ENCODE data around the gene ZBTB47.

ZBTB47 gene

DNA sequence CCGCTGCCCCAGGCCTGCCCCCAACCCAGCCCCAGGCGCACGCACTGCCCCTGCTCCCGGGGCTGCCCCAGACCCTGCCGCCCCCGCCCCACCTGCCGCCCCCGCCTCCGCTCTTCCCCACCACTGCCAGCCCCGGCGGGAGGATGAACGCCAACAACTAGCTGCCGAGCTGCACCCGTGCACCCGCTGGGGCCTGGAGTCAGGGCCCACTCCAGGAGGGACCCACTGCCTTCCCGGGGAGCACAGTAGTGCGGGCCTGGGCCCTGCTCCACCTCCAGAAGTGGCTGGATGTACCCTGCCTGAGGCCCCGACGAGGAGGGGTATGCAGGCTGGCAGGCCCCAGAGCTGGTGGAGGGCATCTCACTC lies 10.9 kb downstream of the ZBTB47 start:
- in situ Hi-C loops (cut with MboI; ENCODE audit: low sequenced_read_pairs): no loop called here

DNA sequence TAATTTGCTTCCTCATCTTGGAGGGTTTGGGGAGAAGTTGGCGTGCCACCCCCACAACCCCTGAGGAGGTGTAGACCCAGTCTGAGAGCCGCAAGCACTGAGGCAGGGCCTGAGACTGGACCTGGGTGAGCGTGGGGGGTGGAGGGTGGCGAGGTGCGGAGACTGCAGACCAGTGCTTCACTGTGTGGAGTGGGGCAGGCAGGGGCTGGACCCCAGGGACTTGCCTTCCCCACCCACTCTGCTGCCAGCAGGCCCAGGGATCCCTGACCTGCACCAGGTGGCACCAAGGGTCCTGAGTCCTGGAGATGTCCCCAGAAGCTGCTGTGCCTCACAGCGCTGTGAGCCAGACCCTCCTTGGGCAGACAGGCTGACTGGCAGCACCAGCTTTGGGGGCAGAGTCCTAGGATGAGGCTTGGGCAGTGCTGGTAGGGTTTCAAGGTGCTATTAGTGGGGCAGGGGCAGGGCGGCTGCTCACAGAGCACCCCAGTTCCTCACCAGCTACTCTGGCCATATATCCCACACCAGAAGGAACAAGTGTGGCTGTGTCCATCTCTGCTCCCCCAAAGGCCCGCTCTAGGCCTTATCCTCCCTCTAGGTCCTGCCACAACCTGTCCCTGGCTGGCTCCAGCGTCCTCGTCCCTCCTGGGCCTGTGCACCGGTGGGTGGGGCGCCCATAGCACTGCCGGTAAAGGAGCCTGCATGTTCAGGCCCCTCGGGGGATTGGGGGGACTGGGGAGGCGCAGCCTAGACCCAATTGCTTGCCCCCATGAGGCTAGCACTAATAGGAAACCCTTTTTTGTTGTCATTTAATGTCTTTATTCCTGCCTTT lies 11.8 kb downstream of the ZBTB47 start:
- in situ Hi-C loops (cut with MboI; ENCODE audit: low sequenced_read_pairs): no loop called here

DNA sequence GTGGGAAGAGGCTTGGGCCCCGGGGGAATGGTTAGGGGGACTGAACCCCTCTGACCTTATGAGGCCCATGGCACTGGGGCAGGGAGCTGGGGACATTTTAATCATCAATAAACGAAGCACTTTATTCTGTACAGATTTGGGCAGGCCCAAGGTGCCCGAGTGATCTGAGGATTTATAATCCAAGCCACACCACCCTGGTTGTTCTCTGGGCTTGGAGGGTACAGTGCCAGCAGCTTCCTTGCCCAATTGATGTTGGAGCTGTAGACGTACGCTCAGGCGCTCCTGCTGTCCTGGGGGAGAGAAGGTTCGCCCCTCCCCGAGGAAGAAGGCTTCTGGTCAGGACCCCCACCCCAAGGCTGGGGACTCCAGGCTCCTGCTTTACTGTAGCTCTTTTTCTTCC lies 12.5 kb downstream of the ZBTB47 start:
- in situ Hi-C loops (cut with MboI; ENCODE audit: low sequenced_read_pairs): no loop called here

DNA sequence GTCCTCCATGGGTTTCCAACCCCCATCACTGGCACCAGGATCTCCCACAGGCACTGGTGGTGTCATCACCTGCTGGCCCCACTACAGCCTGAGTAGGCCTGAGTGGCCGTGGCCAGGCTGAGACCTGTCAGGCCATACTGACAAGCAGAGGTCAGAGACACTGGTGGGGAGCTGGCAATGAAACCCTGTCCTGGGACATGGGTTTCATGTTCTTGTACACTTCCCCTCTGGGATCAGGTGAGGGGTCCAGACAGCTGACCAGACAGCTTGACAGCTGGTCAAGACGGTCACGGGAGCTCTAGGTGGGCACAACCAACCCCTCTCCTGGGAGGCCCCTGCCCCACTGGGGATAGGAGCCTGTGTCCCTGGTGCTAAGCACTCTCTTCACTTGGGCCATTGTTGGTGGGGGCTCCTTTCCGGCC lies 13.1 kb downstream of the ZBTB47 start:
- in situ Hi-C loops (cut with MboI; ENCODE audit: low sequenced_read_pairs): no loop called here

DNA sequence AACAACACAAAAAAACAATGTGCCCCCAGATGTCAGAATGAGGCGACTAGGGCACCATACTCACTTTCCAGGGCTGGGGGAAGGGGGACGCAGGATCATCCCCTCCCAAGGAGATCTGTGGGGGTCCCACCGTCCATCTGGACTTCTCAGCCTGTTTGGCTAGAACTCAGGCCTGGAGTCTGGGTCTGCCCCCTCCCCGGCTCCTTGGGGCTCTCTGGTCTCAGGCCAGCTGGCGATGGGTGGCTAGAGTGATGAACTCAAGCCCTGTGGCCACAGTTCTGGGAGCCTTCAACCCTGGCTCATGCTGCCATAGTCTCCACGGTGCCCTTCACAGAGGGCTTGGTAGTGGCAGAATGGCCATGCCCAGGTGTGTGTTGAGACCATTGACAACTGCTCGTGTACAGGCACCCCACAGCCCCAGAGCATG lies 13.6 kb downstream of the ZBTB47 start:
- in situ Hi-C loops (cut with MboI; ENCODE audit: low sequenced_read_pairs): no loop called here

DNA sequence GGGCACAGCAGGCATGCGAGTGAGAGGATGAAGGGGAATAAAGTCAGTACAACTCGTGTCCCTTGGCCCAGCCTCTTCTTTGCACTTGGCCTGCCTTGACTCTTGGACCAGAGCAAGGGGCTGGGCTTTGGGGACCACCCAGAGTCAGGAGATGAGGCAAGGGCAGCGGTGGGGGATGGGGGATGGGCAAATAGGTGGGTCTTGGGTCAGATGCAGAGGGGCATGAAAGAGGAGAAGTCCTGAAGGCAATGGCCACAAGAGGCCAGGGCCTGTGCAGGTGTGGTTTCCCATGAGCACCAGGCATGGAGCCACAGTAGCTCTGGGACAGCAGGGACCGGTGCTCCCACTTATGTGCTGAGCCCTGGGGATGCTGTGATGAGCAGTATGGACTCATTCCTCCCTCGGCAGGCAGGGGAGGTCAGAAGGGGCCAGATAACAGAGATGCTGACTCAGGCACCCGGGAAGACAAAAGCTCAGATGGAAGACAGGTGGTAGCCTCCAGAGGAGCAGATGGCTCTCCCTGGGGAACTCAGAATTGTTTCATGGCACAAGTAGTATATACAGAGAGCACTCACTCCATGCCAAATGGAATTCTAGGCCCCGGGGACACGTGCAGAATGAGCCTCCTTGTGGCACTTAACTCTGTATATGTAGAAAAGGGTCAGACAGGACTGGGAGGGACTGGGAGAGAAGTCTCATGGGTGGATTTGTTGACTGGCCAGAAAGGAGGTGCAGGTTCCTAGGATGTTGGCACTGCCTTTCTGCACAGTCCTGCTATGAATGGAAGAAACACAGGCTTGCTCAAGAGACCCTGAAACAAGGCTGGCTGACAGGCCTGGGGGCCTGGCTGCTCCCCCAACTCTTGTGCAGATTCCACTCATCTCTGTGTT lies 14.3 kb downstream of the ZBTB47 start:
- in situ Hi-C loops (cut with MboI; ENCODE audit: low sequenced_read_pairs): no loop called here

DNA sequence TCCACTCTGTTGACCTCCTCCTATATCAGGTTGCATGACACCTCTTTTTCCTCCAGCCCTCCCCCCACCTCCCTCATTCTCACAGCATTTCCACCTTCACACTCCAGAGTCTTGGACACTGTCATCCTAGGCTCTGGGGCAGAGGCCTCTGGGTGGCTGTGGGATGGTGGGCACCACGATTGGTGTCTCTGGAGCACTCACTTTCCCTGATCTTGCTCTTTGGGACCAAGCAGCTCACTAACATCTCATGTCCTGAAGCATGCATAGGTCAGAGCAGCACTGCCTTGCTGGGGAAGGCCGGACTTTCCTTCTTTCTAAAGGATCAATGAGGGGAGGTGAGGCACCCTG lies 14.9 kb downstream of the ZBTB47 start:
- in situ Hi-C loops (cut with MboI; ENCODE audit: low sequenced_read_pairs): no loop called here

DNA sequence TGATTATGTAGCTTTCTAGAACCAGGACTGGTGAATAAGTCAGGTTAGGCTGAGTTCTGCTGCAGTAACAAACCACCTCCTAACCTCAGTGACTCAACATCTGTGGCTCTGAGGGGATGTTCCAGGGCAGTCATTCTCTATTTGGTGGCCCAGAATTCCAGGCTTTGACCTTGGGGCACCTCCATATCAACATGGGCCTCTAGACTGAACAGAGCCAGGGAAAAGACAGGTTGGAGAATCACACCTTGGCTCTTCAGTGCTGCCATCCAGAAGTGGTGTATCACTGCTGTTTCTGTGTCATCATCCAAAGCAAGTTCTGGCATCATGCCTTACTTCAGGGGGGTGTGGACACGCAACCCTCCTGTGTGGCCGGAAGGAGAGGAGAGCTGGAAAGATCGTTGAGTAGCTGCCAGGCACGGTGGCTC lies 15.3 kb downstream of the ZBTB47 start:
- in situ Hi-C loops (cut with MboI; ENCODE audit: low sequenced_read_pairs): no loop called here

DNA sequence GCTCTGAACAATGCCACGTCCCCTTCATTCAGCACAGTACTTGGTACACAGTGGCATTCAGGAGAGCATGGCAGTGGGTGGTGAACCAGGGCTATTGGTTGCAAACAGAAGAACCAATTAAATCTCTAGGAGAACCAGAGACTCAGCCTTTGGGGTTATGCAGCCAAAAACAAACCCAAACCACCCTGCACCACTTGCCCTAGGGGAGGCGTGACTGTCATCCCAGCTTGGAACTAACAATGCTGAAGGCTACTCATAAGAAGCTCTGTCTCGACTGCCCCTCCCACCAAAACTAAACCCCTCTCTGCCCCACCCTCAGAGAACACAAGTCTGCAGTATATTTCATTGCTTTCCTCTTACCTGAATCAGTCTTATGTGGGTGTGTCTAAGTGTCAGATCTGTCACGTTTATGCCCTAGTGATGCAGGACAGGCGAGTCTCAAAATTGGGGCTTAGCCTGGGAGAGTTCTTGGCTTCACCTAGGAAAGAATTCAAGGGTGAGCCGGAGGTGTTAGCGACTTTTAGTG lies 16.6 kb downstream of the ZBTB47 start:
- in situ Hi-C loops (cut with MboI; ENCODE audit: low sequenced_read_pairs): no loop called here

DNA sequence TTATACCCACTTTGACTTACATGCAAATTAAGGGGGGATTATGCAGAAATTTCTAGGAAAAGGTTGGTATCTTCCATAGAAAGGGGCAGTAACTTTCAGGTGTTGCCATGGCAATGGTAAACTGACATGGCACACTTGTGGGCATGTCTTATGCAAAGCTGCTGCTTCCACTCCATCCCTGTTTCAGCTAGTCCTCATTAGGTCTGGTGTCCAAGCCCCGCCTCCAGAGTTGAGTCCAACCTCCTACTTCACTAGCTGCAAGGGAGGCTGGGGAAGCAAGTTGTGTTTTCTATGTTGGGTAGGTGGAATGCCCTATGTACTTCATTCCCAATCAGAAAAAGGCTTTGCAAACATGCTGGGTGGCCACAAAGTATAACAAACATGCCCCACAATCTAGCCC lies 17.2 kb downstream of the ZBTB47 start:
- in situ Hi-C loops (cut with MboI; ENCODE audit: low sequenced_read_pairs): no loop called here

DNA sequence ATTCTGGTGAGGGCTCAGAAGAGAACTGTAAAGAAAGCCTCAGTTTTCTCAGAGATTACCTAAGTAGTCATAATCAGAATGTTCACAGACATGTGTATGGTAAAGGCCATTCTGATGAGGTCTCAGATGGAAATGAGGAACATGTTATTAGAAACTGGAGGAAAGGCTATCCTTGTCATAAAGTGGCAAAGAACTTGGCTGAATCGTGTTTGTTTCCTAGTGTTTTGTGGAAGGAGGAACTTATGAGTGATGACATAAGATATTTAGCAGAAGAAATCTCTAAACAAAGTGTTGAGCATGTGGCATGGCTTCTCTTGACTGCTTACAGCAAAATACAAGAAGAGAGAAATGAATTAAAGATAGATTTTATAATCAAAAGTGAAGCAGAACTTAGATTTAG lies 19.0 kb downstream of the ZBTB47 start:
- in situ Hi-C loops (cut with MboI; ENCODE audit: low sequenced_read_pairs): no loop called here

DNA sequence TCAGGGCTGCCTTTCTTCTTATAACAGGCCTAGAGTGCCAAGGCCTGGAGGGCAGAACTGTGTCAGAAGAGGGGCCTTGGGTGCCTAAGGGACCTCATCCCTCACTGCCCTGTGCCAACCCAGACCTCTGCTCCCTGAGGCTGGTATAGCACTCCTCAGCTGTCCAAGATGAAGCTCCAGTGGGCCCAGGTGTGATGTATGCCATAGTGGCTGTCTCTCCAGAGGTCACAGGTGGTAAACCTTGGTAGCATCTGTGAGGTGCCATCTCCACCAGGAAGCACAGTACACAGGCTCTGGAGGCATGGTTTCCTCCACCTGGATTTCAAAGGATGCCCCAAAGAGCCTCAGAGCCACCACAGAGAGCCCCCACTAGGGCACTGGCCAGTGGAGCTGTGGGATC lies 19.6 kb downstream of the ZBTB47 start:
- in situ Hi-C loops (cut with MboI; ENCODE audit: low sequenced_read_pairs): no loop called here

DNA sequence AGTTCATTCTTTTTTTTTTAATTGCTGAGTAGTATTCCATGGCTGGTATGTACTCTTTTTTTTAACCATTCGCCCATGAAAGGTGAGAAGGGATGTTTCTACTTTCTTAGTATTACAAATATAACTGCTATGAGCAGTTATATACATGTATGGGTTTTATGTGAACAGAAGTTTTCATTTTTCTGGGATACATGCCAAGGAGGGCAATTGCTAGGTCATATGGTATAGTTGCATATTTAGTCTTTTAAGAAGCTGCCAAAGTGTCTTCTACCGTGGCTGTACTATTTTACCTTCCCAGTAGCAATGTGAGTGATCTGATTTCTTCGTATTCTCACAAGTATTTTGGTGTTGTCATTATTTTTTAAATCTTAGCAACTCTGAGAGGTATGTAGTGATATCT lies 20.6 kb downstream of the ZBTB47 start:
- in situ Hi-C loops (cut with MboI; ENCODE audit: low sequenced_read_pairs): no loop called here

DNA sequence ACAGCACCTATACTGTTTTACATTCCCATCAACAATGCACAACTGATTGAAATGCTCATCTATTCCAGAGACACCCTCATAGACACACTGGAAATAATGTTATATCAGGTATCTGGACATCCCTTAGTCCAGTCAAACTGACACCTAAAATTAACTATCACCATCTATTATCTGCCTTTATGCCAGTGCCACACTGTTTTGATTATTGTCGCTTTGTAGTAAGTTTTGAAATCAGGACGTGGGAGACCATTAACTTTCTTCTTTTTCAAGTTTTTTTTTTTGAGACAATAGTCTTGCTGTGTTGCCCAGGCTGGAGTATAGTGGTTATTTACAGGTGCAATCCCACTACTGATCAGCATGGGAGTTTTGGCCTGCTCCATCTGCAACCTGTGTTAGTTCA lies 22.4 kb downstream of the ZBTB47 start:
- in situ Hi-C loops (cut with MboI; ENCODE audit: low sequenced_read_pairs): no loop called here

DNA sequence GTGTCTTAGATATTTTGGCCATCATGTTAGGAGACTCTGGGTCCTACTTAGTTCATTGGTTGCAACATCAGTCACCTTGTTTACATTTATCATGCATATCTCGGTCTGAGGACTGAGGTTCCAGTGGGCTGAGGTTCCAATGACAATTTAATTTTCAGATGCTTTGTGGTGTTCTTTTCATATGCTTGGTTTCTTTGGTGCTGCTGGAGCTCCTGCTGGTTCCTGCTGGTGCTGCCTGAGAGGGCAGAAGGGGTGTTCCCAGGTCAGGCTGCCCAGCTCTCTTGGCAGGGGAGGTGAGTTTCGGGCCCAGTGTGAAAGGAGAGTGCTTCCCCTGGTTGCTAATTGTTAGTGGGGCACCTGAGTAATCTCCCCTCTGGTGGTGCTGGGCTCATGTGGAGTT lies 24.9 kb downstream of the ZBTB47 start:
- in situ Hi-C loops (cut with MboI; ENCODE audit: low sequenced_read_pairs): no loop called here

DNA sequence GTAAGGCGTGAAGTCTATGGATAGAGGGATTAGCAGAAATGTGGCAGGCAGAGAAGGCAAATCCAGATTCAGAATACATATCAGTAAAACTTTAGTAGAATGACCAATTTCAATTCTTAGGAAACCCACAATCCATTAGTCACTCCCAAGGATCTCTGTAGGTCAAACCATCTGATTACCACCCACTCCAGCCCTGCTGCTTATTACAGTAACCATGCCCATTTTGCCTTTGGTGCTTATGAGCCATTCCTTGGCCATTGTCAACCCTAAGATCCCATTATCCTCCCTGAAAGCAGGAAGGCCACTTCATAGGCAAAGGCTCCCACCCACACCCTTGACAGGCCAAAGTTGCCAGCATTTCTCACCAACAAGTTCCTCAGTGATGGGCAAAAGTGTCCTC lies 26.8 kb downstream of the ZBTB47 start:
- in situ Hi-C loops (cut with MboI; ENCODE audit: low sequenced_read_pairs): no loop called here

DNA sequence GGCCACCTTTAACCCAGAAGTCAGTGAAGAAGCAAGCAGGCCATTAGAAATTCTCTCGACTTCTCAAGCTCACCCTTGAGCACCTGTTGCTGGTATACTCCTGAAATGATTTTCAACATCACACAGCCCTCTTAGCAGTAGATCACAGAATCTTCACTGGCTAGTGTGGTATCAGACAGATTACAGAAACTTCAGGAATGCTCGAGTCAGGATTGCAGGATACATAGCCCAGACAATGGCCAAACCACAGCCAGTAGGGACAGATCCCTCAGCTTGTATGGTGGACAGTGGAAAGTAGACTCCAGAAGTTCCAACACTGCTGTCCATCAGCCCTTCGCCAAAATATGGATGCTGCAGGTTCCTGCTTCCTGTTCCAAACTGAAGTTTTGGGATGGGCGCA lies 27.3 kb downstream of the ZBTB47 start:
- in situ Hi-C loops (cut with MboI; ENCODE audit: low sequenced_read_pairs): no loop called here

DNA sequence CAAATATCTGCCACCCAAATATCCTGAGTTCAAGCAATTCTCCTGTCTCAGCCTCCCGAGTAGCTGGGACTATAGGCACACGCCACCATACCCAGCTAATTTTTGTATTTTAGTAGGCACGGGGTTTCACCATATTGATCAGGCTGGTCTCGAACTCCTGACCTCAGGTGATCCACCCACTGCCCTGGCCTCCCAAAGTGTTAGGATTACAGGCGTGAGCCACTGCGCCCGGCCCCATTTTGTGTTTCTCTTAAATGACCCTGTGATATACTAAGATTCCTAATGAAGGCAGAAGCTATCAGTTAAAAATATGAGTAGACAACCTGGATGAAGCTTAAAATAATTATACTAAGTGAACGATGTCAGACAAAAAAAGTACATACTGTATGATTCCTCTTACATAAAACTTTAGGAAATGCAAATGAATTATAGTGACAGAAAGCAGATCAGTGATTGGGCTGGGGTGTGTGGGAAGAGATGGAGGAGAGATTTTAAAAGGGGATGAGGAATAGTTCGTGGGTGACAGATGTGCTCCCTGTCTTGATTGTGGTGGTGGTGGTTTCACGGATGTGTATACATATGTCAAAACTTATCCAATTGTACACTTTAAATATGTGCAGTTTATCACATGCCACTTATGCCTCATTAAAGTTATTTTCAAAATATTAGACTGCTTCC lies 28.0 kb downstream of the ZBTB47 start:
- in situ Hi-C loops (cut with MboI; ENCODE audit: low sequenced_read_pairs): no loop called here

DNA sequence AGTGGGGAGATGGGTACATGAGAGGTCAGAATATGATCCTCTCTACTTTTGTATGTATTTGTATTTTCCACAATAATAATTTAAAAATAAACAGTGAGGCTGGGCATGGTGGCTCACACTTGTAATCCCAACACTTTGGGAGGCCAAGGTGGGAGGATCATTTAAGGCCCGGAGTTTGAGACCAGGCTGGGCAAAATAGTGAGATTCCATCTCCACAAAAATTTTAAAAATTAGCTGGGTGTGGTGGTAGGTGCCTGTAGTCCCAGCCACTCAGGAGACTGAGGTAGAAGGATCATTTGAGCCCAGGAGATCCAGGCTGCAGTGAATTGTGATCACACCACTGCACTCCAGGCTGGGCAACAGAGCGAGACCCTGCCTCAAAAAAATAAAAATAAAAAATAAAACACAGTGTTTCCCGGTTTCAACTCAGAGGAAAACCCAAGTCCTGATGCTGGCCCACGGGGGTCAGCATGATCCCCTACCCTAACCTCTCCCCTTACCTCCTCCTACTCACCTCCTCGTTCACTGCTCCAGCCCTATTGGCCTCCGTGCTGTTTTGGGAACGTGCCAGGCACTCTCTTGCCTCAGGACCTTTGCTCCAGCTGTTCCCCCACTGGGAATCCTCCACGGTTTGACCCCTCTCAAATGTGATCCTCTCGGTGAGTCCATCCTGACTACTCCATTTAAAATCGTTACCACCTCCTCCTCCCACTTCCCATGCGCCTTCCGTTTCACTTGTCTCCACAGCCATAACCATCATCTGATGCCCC lies 29.0 kb downstream of the ZBTB47 start:
- in situ Hi-C loops (cut with MboI; ENCODE audit: low sequenced_read_pairs): no loop called here

DNA sequence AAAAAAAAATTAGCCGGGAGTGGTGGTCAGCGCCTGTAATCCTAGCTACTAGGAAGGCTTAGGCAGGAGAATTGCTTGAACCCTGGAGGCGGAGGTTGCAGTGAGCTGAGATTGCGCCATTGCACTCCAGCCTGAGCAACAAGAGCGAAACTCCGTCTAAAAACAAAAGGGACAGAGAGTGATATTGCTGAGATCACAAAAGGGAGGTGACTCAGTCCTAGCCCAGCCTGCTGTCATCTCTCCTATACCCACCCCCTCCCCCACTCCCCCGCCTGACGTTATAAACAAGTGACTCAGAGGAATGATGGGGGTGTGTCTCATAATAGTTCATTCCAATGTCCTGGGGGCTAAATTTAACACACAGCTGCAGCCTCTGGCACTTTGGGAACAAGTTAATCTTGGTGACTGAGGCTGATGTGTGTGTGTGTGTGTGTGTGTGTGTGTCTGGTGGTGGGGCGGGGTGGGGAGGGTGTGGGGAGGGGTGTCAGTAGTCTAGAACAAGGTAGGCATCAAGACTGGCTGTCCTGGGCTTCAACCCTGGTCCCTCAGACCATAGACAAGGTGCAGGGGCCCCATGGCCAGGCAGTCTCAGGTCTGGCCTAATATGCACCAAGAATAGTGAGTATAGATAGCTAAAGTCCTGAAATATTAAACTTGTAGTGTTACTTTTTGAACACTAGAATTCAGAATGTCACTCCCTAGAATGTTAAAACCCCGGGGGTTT lies 30.5 kb downstream of the ZBTB47 start:
- in situ Hi-C loops (cut with MboI; ENCODE audit: low sequenced_read_pairs): no loop called here

Data from HL-60/S4 treated with retinoic acid at 250 ng/mL for 4 days and 3 days (cell line).